Measurements from ENCODE around the gene ERBB4. TPM values are rescaled to one million over a fixed set of nuclear protein-coding genes. Genes with fewer than 3 reads are reported as not detected.

The ERBB4 gene
- total RNA-seq, 1 experiment from 2014 or later, result 40.6 TPM

GRCh38 chr2:212348501-212348900, 190.1 kb downstream of the ERBB4 start:
- BruUV-seq (replicated peaks), result no TSS peak
- Histone ChIP-seq H3K9me3 (ENCODE audit: low read depth, low read length, poor library complexity, severe bottlenecking) (no peaks in the 10 kb centered on the region), H3K27ac (ENCODE audit: low read depth, low read length, poor library complexity, severe bottlenecking) (no peak overlapping the region), H3K4me3 (ENCODE audit: low read depth, low read length, poor library complexity, severe bottlenecking) (no peak overlapping the region), H3K36me3 (ENCODE audit: insufficient read depth, low read length, poor library complexity, severe bottlenecking) (no peaks in the 10 kb centered on the region), H3K4me1 (ENCODE audit: insufficient read depth, low read length, poor library complexity, severe bottlenecking) (no peaks in the 10 kb centered on the region), H3K27me3 (replicated peaks; ENCODE audit: insufficient read depth, low read depth, low read length, poor library complexity) (no peaks in the 10 kb centered on the region)
- POLR2A ChIA-PET (ENCODE audit: low non-redundant PET), result no interaction called here
- no peak for DNase-seq (ENCODE audit: low spot score)
- intact Hi-C loops (cut with micrococcal nuclease; ENCODE audit: unreplicated experiment), result no loop called here
- CTCF ChIA-PET, result no interaction called here
- TF ChIP-seq CTCF (conservative IDR thresholded peaks at IDR 0.05; ENCODE audit: low read depth, low read length) (no peak), EZH2 (IDR thresholded peaks at IDR 0.05; ENCODE audit: borderline replicate concordance, low read depth, low read length, poor library complexity, severe bottlenecking) (no peak)

GRCh38 chr2:212346865-212347264, 191.7 kb downstream of the ERBB4 start:
- TF ChIP-seq CTCF (conservative IDR thresholded peaks at IDR 0.05; ENCODE audit: low read depth, low read length) (no peak), EZH2 (IDR thresholded peaks at IDR 0.05; ENCODE audit: borderline replicate concordance, low read depth, low read length, poor library complexity, severe bottlenecking) (no peak)
- Histone ChIP-seq H3K9me3 (ENCODE audit: low read depth, low read length, poor library complexity, severe bottlenecking) (no peaks in the 10 kb centered on the region), H3K36me3 (ENCODE audit: insufficient read depth, low read length, poor library complexity, severe bottlenecking) (no peaks in the 10 kb centered on the region), H3K27ac (ENCODE audit: low read depth, low read length, poor library complexity, severe bottlenecking) (no peak overlapping the region), H3K27me3 (replicated peaks; ENCODE audit: insufficient read depth, low read depth, low read length, poor library complexity) (no peaks in the 10 kb centered on the region), H3K4me1 (ENCODE audit: insufficient read depth, low read length, poor library complexity, severe bottlenecking) (no peaks in the 10 kb centered on the region), H3K4me3 (ENCODE audit: low read depth, low read length, poor library complexity, severe bottlenecking) (no peak overlapping the region)
- POLR2A ChIA-PET (ENCODE audit: low non-redundant PET), result no interaction called here
- no TSS peak for BruUV-seq (replicated peaks)
- CTCF ChIA-PET, result no interaction called here
- DNase-seq (ENCODE audit: low spot score), result no peak
- intact Hi-C loops (cut with micrococcal nuclease; ENCODE audit: unreplicated experiment), result no loop called here

GRCh38 chr2:212345966-212346365, 192.6 kb downstream of the ERBB4 start:
- CTCF ChIA-PET, result no interaction called here
- no peaks in the 10 kb centered on the region for H3K36me3 ChIP-seq (ENCODE audit: insufficient read depth, low read length, poor library complexity, severe bottlenecking)
- H3K27me3 ChIP-seq (replicated peaks; ENCODE audit: insufficient read depth, low read depth, low read length, poor library complexity), result no peaks in the 10 kb centered on the region
- no peaks in the 10 kb centered on the region for H3K4me1 ChIP-seq (ENCODE audit: insufficient read depth, low read length, poor library complexity, severe bottlenecking)
- no peak for DNase-seq (ENCODE audit: low spot score)
- TF ChIP-seq CTCF (conservative IDR thresholded peaks at IDR 0.05; ENCODE audit: low read depth, low read length) (no peak), EZH2 (IDR thresholded peaks at IDR 0.05; ENCODE audit: borderline replicate concordance, low read depth, low read length, poor library complexity, severe bottlenecking) (no peak)
- no TSS peak for BruUV-seq (replicated peaks)
- no peak overlapping the region for H3K27ac ChIP-seq (ENCODE audit: low read depth, low read length, poor library complexity, severe bottlenecking)
- H3K9me3 ChIP-seq (ENCODE audit: low read depth, low read length, poor library complexity, severe bottlenecking), result no peaks in the 10 kb centered on the region
- intact Hi-C loops (cut with micrococcal nuclease; ENCODE audit: unreplicated experiment), result no loop called here
- POLR2A ChIA-PET (ENCODE audit: low non-redundant PET), result no interaction called here
- no peak overlapping the region for H3K4me3 ChIP-seq (ENCODE audit: low read depth, low read length, poor library complexity, severe bottlenecking)
